AG04449 (cell line): Measurements from ENCODE around the gene SYT3.

Experiments used
- CTCF ChIA-PET: fragments of 350-600 bp; formaldehyde crosslinking; extraction: SDS; loops from one replicate; lab custom pipeline; 2021; ENCODE audit warnings: antibody characterized with exemption; lab: Yijun Ruan, JAX
- POLR2A ChIA-PET: fragments of 400-600, 350-600 bp; formaldehyde crosslinking; extraction: SDS; loops from one replicate; lab custom pipeline; 2020; ENCODE audit warnings: antibody characterized with exemption, inconsistent platforms; lab: Yijun Ruan, JAX
- DNase-seq: peaks from one replicate; pipeline ENCODE4 v3.0.0-alpha.2; 2010; ENCODE audit warnings: low read depth, low spot score
- H3K4me3 ChIP-seq: 2 replicates; pipeline ENCODE4 v1.5.1; 2011; ENCODE audit warnings: low read depth, mild to moderate bottlenecking, control low read depth, low read length
- TF ChIP-seq, protein P1 (sequence below): IDR thresholded peaks from one replicate; pipeline ENCODE4 v1.5.1; 2011; ENCODE audit warnings: mild to moderate bottlenecking, moderate library complexity, low read length, control low read depth, inconsistent platforms; ENCODE audit not compliant: insufficient read depth; ENCODE audit errors: missing control alignments

SYT3 gene

DNA sequence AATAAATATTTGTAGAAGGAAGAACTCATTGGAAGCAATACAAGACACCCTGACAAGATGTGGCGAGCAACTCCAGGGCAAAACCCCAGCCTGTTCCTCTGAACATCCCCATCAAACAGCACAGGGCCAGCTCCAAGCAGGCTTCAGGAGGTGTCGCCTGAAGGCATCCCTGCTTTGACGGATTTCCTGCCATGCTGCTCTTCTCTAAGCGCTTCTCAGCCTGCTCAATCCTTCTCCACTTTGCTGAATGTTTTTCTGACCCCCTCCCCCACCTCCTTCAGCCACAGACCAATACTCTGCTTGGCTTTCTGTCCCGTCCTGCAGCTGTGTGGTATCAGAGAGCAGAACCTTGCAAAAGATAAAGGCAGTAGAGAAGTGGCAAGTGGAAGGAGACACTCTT lies 38.0 kb upstream of the SYT3 start:
- CTCF ChIA-PET = no interaction called here
- TF ChIP-seq, protein P1, sequence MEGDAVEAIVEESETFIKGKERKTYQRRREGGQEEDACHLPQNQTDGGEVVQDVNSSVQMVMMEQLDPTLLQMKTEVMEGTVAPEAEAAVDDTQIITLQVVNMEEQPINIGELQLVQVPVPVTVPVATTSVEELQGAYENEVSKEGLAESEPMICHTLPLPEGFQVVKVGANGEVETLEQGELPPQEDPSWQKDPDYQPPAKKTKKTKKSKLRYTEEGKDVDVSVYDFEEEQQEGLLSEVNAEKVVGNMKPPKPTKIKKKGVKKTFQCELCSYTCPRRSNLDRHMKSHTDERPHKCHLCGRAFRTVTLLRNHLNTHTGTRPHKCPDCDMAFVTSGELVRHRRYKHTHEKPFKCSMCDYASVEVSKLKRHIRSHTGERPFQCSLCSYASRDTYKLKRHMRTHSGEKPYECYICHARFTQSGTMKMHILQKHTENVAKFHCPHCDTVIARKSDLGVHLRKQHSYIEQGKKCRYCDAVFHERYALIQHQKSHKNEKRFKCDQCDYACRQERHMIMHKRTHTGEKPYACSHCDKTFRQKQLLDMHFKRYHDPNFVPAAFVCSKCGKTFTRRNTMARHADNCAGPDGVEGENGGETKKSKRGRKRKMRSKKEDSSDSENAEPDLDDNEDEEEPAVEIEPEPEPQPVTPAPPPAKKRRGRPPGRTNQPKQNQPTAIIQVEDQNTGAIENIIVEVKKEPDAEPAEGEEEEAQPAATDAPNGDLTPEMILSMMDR = no peak
- DNase-seq = no peak
- no peak overlapping the region for H3K4me3 ChIP-seq
- POLR2A ChIA-PET = no interaction called here

DNA sequence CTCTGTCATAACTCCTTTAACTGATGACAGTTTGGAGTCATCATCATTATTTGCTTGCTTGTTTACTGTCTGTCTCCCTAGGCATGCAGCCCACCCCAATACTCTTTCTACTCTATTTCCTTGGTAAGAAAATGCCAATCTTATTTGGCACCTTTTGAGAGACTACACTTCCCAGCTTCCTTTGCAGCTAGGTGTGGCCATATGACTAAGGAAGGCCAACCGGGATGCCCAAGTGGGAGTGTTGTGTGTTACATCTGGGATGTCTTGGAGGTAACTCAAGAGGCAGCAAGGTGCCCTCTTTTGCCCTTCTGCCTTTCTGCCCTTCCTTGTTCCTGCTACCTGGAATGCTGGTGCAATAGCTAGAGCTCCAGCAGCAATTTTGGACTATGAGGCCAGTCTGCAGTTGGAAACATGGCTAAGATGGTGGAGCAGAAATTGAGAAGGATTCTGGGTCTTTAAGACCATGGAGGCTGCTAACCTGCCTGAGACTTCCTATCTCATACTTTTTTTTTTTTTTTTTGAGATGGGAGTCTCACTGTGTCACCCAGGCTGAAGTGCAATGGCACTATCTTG lies 37.0 kb upstream of the SYT3 start:
- TF ChIP-seq, protein P1 = no peak
- no peak for DNase-seq
- H3K4me3 ChIP-seq = no peak overlapping the region
- CTCF ChIA-PET = no interaction called here
- POLR2A ChIA-PET = no interaction called here

DNA sequence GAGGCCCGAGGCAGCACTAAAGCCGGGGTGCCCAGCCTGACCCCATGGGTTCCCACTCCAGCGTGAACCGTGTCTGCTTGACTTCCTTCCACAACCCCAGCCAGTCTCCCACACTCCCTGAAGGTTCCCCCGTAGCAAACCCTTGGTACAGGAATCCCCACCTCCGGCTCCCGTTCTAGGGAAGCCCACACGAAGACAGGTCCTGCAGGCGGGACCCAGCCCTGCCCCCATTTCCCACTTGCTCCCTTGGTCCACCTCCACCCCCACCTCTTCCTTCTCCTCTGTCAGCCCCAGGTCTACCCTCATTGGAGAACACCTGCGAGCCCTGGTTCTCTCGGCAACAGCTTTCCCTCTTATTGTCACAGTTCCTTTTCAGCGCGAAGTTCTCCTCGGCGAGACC lies 33.4 kb upstream of the SYT3 start:
- no peak overlapping the region for H3K4me3 ChIP-seq
- TF ChIP-seq, protein P1 = no peak
- ChIA-PET POLR2A (no interaction called here), CTCF (no interaction called here)
- DNase-seq = no peak

DNA sequence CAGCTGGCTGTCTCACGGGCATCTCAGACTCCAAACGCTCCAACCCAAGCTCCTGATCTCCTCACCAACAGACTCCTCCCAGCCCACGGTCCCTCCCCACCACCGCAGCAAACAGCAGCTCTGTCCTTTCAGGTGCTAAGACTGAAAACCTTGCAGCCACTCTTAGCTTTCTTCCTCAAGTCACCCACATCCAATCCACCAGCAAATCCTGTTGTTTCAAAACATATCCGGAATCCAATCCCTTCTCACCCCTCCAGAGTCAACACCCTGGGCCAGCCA lies 30.4 kb upstream of the SYT3 start:
- TF ChIP-seq, protein P1 = no peak
- no peak overlapping the region for H3K4me3 ChIP-seq
- CTCF ChIA-PET = interaction anchor here (0.5 to 3.1 kb wide), 38 partner anchors 9 to 427 kb away, joined by 3 to 58 read pairs (median 5); partner anchors contain the start of genes C19orf81 and CLEC11A
- DNase-seq = no peak
- POLR2A ChIA-PET = interaction anchor here (1.6 kb wide), 1 partner anchor 114 kb away, joined by 5 read pairs; no protein-coding TSS in a partner anchor

DNA sequence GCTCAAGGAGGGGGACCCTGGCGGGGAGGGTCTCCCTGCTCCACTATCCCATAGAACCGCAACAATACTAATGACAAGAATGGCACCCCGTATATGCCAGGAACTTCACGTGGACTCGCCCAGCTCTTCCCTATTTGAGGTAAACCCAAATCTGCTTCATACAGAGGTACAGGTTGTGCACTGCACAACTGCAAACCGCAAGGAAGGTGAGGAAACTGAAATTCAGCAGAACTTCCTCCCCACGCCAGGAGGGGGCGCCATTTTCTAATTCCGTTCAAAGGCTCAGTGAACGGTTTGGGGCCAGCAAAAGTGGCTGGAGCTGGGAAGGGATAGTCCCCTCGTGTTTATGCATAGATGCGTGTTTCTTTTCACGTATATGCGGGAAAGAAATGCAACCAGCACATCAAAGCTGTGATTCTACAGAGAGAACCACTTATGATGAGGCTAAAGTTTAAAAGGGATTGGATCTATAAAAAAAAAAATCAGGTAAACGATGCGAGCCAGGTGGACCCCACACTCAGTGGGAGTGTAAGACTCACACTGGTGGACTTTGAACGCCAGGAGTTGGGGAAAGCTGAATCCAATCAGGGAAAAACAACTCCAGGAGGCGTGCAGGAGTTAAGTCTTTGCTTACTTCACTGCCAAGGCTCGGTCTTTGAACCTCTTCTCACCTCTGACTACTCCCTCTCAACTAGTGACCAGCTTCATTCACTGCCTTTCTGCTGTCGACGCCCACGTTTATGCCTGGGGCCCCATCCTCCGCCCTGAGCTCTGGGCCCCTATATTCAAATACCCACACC lies 29.8 kb upstream of the SYT3 start:
- no peak overlapping the region for H3K4me3 ChIP-seq
- CTCF ChIA-PET = interaction anchor here (0.5 to 3.1 kb wide), 39 partner anchors 9 to 427 kb away, joined by 3 to 58 read pairs (median 5); partner anchors contain the start of genes C19orf81 and CLEC11A
- TF ChIP-seq, protein P1 = peak; percentile 83
- no peak for DNase-seq
- POLR2A ChIA-PET = interaction anchor here (1.6 kb wide), 1 partner anchor 114 kb away, joined by 5 read pairs; no protein-coding TSS in a partner anchor

DNA sequence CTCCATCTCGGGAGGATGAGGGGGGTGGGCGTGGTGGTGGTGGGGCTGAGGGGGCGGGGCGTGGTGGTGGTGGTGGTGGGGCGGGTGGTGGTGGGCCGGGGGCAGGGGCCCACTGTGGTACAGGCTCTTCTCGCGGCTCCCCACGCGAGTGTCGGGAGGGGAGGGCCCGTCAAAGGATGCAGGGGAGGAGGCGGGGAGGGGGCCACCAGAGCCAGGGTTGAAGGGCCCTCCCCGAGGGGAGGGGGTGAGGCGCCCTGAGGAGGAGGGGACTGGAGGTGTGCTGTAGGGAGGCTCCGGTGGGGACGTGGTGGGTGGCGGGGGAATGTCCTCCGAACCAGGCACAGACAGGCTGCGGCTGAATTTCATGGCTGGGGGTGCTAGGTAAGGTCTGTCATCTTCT lies 29.2 kb upstream of the SYT3 start:
- DNase-seq = no peak
- POLR2A ChIA-PET = interaction anchor here (1.6 kb wide), 1 partner anchor 115 kb away, joined by 5 read pairs; no protein-coding TSS in a partner anchor
- H3K4me3 ChIP-seq = no peak overlapping the region
- CTCF ChIA-PET = interaction anchor here (0.6 to 3.1 kb wide), 26 partner anchors 9 to 428 kb away, joined by 3 to 58 read pairs (median 6); partner anchors contain the start of gene C19orf81
- TF ChIP-seq, protein P1 = no peak
